ENCODE results near the gene PLXNA1.

- no peak for TF ChIP-seq L3MBTL2 (conservative IDR thresholded peaks at IDR 0.05)
- no peak for TF ChIP-seq SP1 (IDR thresholded peaks at IDR 0.05)
- TF ChIP-seq FOXM1 (IDR thresholded peaks at IDR 0.05; ENCODE audit: borderline replicate concordance) = no peak
- no peak for TF ChIP-seq ZNF384 (IDR thresholded peaks at IDR 0.05)
- no peak for TF ChIP-seq NFRKB (IDR thresholded peaks at IDR 0.05)
Measured at GRCh38 chr3:126937973-126938372, 44.9 kb upstream of the PLXNA1 start.
